ENCODE results near the gene COX4I1.

Gene COX4I1

GRCh38 chr16:85844169-85844481 is 44.6 kb downstream of the COX4I1 start:
- DNase-seq: no peak

- peak in 1 of 2 donors; percentile 9 for DNase-seq
Measured at GRCh38 chr16:85844786-85845185, 45.3 kb downstream of the COX4I1 start.

GRCh38 chr16:85845266-85845665 is 45.8 kb downstream of the COX4I1 start:
- no peak for DNase-seq

DNA sequence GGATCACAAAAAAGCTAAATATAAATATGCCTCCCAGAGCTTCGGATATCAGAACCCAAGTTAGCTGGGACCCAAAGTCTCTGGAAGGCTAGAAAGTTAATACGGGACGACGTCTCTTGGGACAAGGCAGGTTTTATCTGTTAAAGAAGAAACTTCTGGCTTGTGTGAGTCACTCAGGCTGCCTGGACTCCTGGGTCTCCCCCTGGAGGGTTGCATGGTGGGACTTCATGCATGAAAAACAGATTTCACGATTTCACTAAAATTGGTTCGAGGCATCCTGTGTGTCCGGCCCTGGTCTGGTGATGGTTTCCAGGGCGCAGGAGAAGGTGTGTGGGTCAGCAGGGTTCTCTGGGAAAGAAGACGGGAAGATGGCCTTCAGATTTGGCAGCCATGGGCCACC is 47.0 kb downstream of the COX4I1 start:
- DNase-seq: no peak

DNA sequence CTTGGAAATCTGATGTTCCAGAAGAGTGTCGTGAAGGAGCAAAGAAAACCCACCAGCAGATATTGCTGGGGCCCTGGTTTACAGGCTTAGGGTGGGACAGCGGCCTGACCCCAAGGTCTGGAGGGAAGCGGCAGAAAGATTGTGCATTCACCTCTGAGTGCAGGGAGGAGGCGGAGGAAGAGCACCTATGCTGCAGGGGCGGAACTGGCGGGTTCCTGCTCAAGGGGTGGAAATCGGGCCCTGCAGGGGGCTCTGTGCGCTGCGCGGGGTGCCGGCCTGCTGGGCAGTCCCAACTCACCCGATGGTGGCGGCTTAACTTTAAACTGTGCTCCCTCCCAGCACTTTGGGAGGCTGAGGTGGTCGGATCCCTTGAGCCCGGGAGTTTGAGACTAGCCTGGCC is 47.5 kb downstream of the COX4I1 start:
- no peak for DNase-seq

GRCh38 chr16:85847681-85848601 is 48.4 kb downstream of the COX4I1 start:
- no peak for DNase-seq

DNA sequence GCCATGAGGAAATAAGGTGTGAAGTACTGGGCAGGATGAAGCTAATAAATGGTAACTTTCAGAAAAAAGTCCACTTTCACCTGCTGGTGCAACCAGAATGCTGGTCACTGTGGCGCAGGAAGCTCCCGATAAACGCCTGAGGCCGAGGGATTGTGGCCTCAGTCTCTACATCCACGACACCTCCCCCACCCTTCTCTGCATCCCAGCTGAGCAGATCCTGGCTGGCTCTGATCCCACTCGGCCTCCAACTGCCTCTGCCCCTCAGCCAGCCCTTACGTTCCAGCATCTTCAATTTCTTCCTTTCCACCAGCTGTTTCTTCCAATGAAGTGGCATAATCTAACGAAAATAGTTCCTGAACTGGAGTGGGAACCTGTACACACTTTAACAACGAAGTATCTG is 49.5 kb downstream of the COX4I1 start:
- DNase-seq: no peak

- no peak for DNase-seq
Measured at GRCh38 chr16:85849388-85849787, 49.9 kb downstream of the COX4I1 start.

GRCh38 chr16:85850344-85850880 is 50.9 kb downstream of the COX4I1 start:
- DNase-seq: no peak

DNA sequence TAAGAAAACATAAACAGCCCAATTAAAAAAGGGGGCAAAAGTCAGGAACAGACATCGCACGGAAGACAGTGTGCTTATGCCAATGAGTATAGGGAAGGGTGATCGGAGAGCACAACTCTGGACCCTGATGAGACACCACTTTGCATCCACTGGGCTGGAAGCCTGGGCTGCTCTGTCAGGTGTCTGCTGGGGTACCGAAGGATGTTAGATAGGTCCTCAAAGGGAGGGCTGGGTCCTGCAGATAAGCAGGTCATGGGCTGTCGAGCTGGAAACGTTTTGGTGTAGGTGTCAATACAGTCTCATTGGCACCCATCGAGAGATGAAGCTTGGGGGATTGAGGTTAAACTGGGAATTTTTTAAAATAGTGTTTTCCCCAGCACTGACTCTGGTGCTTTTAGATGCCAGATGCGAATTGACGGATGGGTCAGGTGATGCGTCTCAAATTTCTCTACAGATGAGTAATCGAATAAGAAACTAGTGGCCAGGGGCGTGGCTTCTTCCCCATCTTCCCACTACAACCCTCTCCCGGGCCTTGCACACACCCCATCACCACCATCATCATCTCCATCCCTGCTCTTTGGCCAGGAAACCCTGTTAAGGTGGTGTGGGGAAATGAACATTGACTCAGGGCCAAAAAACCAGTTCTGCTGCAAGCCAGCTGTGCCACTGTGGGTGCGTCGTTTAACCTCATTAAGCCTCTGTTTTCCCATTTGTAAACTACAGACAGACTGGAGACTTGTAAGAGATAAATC is 51.7 kb downstream of the COX4I1 start:
- no peak for DNase-seq

GRCh38 chr16:85853547-85854545 is 54.4 kb downstream of the COX4I1 start:
- peak in 1 of 2 donors; percentile 33 for DNase-seq

DNA sequence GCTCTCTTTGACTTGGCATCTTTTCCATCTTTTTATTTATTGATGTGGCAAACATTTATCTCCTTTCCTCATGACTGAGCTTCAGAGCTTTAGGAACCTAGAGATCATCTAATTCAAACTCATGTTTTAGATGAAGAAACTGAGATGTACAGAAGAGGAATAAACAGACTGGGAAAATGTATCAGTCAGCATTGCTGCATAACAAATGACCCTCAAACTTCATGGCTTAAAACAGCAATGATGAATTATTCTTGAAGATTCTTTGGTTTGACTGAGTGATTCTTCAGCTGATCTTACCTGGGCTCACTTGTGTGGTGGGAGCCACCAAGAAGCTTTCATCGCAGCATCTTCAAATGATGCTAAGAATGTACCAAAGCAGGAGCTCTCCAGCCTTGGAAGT is 55.4 kb downstream of the COX4I1 start:
- DNase-seq: no peak

DNA sequence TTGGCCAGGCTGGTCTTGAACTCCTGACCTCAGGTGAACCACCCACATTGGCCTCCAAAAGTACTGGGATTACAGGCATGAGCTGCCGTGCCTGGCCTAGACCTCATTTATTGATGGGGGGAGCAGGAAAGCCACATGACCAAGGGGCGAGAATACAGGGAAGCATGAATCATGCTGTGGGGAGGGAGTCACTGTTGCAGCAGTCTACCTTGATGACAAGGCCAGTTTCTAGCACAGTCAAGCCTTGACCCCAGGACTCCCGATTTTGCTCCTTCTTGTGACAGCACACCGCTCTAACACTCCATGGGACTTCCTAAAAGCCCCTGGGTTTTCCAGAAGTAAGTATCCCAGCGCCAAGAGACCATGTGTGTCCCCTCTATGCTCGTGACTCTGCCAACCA is 56.6 kb downstream of the COX4I1 start:
- no peak for DNase-seq

DNA sequence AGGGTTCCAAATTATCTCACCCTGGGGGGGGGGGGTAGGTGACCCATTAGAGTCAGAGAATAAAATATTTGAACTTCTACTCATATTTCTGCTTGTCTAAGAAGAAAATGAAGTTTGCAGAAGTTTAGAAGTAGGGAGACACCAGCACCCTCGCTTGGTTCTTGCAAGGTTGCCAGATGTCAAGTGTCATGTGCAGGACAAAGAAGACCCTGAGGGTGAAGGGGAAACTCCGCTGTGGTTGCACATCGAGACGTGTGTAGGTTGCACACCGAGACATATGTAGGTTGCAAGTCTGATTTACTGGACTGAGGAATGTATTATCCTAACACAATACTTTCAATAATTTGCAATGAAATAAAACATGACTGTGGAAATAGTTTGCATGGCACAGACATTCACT is 57.1 kb downstream of the COX4I1 start:
- no peak for DNase-seq

Data from bone marrow (tissue), 2 donors.